Type B pancreatic cell (in vitro differentiated cells): ENCODE measurements around the gene HTR4. TPM values are rescaled to one million over a fixed set of nuclear protein-coding genes. Genes with fewer than 3 reads are reported as not detected.

Experiments used
- DNase-seq: peaks from one replicate; pipeline ENCODE4 v3.0.0; 2021; ENCODE audit warnings: mixed read lengths; ENCODE audit not compliant: unreplicated experiment; ENCODE audit errors: extremely low spot score
- H3K27ac Mint-ChIP-seq: 2 replicates; pipeline ENCODE4 v1.8.0; 2021; ENCODE audit warnings: mild to moderate bottlenecking, mixed read lengths
- H3K27me3 Mint-ChIP-seq: 2 replicates; pipeline ENCODE4 v1.8.0; 2021; ENCODE audit warnings: mixed read lengths
- H3K36me3 Mint-ChIP-seq: 2 replicates; pipeline ENCODE4 v1.8.0; 2021; ENCODE audit warnings: mixed read lengths
- H3K4me1 Mint-ChIP-seq: one replicate; pipeline ENCODE4 v1.8.0; 2021; ENCODE audit warnings: mixed read lengths; ENCODE audit not compliant: unreplicated experiment
- H3K4me3 Mint-ChIP-seq: 2 replicates; pipeline ENCODE4 v1.8.0; 2021; ENCODE audit warnings: mild to moderate bottlenecking, mixed read lengths
- H3K9me3 Mint-ChIP-seq: 2 replicates; pipeline ENCODE4 v1.8.0; 2021; ENCODE audit warnings: mixed read lengths
- CTCF ChIP-seq: fragments of 200-600 bp; sonication (generic); conservative IDR thresholded peaks from 2 replicates; pipeline ENCODE4 v1.5.0; 2021; ENCODE audit warnings: antibody characterized with exemption, mild to moderate bottlenecking
- total RNA-seq: library from RNA; stranded (reverse); gene quantifications from 2 replicates; pipeline ENCODE4 v1.2.1, GENCODE V29; 2021; ENCODE audit warnings: low replicate concordance

HTR4 gene
- total RNA-seq, 1 donor from 2014 or later: 0.29 TPM

- H3K36me3 Mint-ChIP-seq: no peaks in the 10 kb centered on the region
- H3K27ac Mint-ChIP-seq: no peak overlapping the region
- H3K4me1 Mint-ChIP-seq: peaks cover 5% of the 10 kb centered on the region
- DNase-seq: no peak
- peaks cover 3% of the 10 kb centered on the region for H3K27me3 Mint-ChIP-seq
- H3K4me3 Mint-ChIP-seq: no peak overlapping the region
- TF ChIP-seq CTCF: no peak
- no peaks in the 10 kb centered on the region for H3K9me3 Mint-ChIP-seq
Observed at GRCh38 chr5:148563021-148563420, 91.3 kb downstream of the HTR4 start.

GRCh38 chr5:148561801-148562311, 92.5 kb downstream of the HTR4 start:
- Mint-ChIP-seq H3K27ac (no peak overlapping the region), H3K27me3 (no peaks in the 10 kb centered on the region), H3K4me1 (peaks cover 5% of the 10 kb centered on the region), H3K4me3 (no peak overlapping the region), H3K36me3 (no peaks in the 10 kb centered on the region), H3K9me3 (no peaks in the 10 kb centered on the region)
- no peak for DNase-seq
- TF ChIP-seq CTCF: no peak

GRCh38 chr5:148559461-148559860, 94.9 kb downstream of the HTR4 start:
- DNase-seq: no peak
- no peak overlapping the region for H3K27ac Mint-ChIP-seq
- no peaks in the 10 kb centered on the region for H3K9me3 Mint-ChIP-seq

GRCh38 chr5:148558892-148559291, 95.4 kb downstream of the HTR4 start:
- Mint-ChIP-seq H3K36me3 (no peaks in the 10 kb centered on the region), H3K27me3 (no peaks in the 10 kb centered on the region), H3K27ac (no peak overlapping the region), H3K4me1 (peaks cover 5% of the 10 kb centered on the region), H3K4me3 (no peak overlapping the region), H3K9me3 (no peaks in the 10 kb centered on the region)
- DNase-seq: no peak
- no peak for TF ChIP-seq CTCF

More at GRCh38 chr5:148559461-148559860, 94.9 kb downstream of the HTR4 start:
- Mint-ChIP-seq H3K36me3 (no peaks in the 10 kb centered on the region), H3K27me3 (no peaks in the 10 kb centered on the region), H3K4me3 (no peak overlapping the region), H3K4me1 (peaks cover 5% of the 10 kb centered on the region)
- no peak for TF ChIP-seq CTCF

GRCh38 chr5:148556835-148557234, 97.5 kb downstream of the HTR4 start:
- no peak for TF ChIP-seq CTCF
- H3K36me3 Mint-ChIP-seq: no peaks in the 10 kb centered on the region
- H3K27ac Mint-ChIP-seq: no peak overlapping the region
- H3K4me1 Mint-ChIP-seq: peaks cover 3% of the 10 kb centered on the region
- H3K27me3 Mint-ChIP-seq: no peaks in the 10 kb centered on the region
- DNase-seq: no peak
- no peaks in the 10 kb centered on the region for H3K9me3 Mint-ChIP-seq
- H3K4me3 Mint-ChIP-seq: no peak overlapping the region

GRCh38 chr5:148554621-148555020, 99.7 kb downstream of the HTR4 start:
- no peaks in the 10 kb centered on the region for H3K9me3 Mint-ChIP-seq
- no peak for DNase-seq
- H3K4me1 Mint-ChIP-seq: no peaks in the 10 kb centered on the region
- H3K36me3 Mint-ChIP-seq: no peaks in the 10 kb centered on the region
- no peaks in the 10 kb centered on the region for H3K27me3 Mint-ChIP-seq
- H3K27ac Mint-ChIP-seq: no peak overlapping the region
- TF ChIP-seq CTCF: no peak
- no peak overlapping the region for H3K4me3 Mint-ChIP-seq
